Stimulated activated CD8-positive, alpha-beta memory T cell treated with anti-CD3 and anti-CD28 coated beads, Interleukin-4, amount 100 ng/mL, for 48 hours (primary cell): Measurements from ENCODE around the gene GLP2R.

Source experiments
- DNase-seq: peaks from one replicate; pipeline ENCODE4 v3.0.0-alpha.2; 2020

The GLP2R gene

DNA sequence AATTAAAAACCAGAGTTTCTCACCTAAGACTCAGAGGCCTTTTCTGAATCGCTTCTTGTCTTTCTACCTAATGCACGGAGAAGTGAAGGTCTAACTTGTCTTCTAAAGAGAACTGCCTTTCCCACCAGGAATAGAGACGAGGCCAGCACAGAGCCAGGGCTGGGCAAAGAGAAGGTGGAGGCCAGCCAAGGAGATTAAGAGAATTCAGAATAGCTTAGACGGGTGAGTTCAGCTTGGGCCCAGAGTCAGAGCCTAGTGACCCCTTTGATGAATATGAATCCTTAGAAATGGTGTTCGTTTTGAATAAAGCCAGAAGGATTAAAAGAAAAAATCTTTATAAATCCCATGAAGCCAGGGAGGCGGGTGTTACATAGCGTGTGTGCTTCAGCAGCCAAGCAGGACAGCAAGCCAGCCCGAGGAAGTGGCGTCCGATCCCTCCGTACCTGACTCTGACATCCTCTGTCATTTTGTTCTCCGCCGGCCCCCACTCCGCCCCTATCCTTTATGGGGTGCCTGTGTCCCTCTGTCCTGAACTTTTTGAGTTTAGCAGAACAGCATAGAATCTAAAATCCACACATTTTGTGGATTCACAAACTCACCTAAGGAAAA, 11.3 kb upstream of the GLP2R start:
- DNase-seq = no peak

DNA sequence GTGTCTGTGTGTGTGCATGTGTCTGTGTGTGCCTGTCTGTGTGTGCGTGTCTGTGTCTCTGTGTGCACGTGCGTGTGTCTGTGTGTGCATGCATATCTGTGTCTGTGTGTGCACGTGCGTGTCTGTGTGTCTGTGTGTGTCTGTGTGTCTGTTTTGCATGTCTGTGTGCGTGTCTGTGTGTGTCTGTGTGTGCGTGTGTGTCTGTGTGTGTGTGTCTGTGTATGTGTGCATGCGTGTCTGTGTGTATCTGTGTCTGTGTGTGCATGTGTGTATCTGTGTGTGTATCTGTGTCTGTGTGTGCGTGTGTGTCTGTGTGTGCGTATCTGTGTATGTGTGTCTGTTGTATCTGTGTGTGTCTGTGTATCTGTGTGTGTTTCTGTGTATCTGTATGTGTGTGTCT, 9.3 kb upstream of the GLP2R start:
- DNase-seq = no peak

- DNase-seq = no peak
These were observed 8.6 kb upstream of the GLP2R start for GRCh38 chr17:9817086-9817485.

GRCh38 chr17:9818760-9819159, 7.0 kb upstream of the GLP2R start:
- DNase-seq = no peak

DNA sequence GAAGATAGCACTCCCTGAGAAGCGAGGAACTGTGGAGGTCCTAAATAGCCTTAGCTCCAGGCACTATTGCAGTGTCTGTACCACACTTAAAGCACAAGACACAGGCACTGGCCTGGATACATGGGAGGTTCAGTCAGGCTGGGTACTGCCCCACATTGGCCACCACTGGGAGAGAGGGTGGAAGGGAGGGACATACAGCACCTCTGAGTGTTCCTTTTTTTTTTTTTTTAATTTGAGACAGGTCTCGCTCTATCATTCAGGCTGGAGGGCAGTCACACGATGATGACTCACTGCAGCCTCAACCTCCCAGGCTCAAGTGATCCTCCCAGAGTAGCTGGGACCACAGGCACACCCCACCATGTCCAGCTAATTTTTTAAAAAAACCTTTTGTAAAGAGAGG, 5.3 kb upstream of the GLP2R start:
- DNase-seq = no peak

- DNase-seq = no peak
These were observed 3.8 kb upstream of the GLP2R start, which contains the start of gene GSG1L2 for GRCh38 chr17:9821921-9822320. TSS of gene GSG1L2 (minus strand) at chr17:9822079. CDS start at chr17:9822071, 8 bp downstream.

DNA sequence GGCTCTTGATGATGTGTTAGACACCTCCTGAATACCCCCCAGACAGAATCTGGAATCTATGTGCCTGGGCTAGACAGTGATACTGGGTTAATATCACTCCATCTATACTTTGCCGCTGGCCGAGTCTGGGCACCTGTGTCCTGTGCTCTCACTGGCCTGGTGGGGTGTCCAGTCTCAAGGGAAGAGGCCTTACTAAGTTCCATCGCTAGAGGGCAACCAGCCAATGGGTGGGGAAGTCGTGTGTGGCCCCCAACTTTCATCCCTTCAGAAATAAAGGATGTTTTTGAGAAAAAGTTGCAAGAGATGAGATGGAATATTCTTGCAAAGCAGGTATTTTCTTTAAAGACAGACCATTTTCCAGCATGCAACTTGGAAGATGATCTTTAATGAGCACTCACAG, 1.6 kb upstream of the GLP2R start:
- DNase-seq = no peak

- no peak for DNase-seq
These were observed 856 bp upstream of the GLP2R start for GRCh38 chr17:9824797-9825338.

- DNase-seq = no peak
These were observed 2.9 kb downstream of the GLP2R start for GRCh38 chr17:9828296-9829295.

GRCh38 chr17:9829343-9829742, 3.6 kb downstream of the GLP2R start:
- DNase-seq = no peak

GRCh38 chr17:9830711-9831110, 5.0 kb downstream of the GLP2R start:
- DNase-seq = no peak

GRCh38 chr17:9833922-9834321, 8.2 kb downstream of the GLP2R start:
- DNase-seq = no peak

- no peak for DNase-seq
These were observed 12.1 kb downstream of the GLP2R start for GRCh38 chr17:9837551-9838471.

- DNase-seq = no peak
These were observed 13.7 kb downstream of the GLP2R start for GRCh38 chr17:9839433-9839832.

DNA sequence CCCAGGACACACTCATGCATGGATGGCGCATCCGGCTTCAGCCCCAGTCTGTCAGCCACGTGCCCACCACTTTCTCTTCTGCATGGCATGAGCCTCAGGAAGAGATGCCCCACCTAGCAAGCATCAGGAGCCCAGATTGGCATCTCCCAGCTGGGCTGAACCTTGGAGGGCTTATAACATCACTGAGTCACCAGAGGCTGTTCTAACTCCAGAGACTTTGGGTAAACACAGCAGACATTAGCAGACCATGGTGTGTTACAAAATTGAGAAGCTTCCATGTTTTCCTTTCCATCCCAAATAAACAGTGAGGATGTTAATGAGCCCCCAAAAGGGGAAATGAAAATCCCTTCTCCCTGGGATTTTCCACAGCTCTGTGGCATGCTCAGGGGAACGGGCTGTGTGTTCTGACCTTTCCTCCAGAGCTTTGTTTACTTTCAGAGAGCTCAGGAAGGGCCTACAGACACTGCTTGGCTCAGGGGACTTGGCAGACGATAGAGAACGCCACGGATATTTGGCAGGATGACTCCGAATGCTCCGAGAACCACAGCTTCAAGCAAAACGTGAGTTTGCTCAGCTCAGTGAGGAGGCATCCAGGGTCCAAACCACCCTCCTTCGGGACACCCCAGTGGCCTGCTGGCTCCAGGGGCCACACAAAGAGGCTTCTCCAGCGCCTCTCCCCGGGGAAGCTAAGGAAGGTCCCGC, 16.5 kb downstream of the GLP2R start:
- no peak for DNase-seq

DNA sequence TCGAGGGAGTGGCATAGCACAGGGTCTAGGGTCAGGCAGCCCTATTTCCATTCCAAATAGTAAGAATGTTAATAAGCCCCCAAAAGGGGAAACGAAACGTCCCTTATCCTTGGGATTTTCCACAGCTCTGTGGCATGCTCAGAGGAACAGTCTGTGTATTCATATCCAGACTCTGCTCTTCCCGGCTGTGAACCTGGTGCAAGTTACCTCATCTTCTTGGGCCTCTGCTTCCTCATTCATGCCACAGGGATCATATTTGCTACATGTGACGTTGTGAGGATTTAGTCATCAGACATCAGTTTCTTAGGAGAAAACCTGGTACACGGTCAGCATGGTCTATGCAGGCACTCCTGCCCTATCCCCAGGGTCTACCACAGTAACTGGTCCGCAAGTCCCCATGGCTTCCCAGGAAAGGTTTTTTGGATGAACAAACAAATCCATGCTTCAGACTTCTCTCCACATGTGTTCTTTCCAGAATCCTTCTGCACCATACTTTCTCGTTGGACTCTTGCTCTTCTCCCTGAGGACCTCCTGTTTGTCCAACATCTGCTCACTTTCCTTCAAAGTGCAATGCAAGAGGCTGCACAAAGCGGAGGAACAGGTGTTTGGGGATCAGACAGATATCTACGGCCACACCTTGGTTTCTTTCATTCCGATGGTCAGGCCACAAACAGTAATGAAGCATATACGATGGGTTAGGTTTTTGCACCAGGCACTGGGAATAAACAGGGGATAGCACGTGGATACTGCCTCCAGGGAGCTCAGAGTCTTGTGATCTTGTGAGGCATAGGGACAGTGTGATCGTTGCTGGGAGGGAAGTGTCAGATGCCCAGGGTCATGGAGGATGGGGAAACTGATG, 17.7 kb downstream of the GLP2R start:
- no peak for DNase-seq

GRCh38 chr17:9844153-9844552, 18.4 kb downstream of the GLP2R start:
- DNase-seq = no peak

DNA sequence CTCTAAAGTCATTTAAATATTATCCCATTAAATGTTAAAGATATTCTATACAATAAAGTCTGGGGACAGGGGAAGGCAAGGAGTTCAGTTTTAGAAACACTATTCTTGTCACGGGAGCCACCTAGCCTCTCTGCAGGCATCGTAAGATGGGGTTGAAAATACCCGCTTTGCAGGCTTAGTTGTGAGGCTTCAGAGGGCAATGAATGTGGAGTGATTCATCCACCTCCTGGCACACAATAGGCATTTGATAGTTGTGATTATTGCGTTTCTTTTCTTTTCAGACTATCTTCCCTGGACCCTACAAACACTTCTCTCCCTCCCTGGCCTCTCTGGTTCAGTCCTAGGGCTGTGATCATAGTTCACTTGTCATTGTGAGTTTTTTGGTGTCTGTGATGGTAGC, 19.6 kb downstream of the GLP2R start:
- DNase-seq = no peak

GRCh38 chr17:9850151-9850550, 24.4 kb downstream of the GLP2R start:
- no peak for DNase-seq

GRCh38 chr17:9854255-9854654, 28.5 kb downstream of the GLP2R start:
- no peak for DNase-seq

DNA sequence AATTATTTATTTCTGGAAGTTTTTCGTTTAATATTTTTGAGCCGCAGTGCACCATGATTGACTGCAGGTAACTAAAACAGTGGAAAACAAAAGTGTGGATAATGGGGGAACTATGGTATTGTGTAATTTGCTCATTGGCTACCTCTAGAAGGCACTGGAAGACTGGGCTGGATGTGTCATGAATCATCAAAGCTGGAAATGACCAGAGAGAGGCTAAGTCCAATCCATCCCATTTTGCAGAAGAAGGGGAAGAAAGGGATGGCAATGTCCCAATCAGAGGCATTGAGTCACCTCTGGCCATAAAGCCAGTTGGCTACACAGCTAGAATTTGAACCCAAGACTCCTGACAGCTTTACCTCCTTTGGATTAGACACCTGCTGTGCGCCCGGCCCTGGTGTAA, 29.3 kb downstream of the GLP2R start:
- no peak for DNase-seq
